Activated T-cell treated with anti-CD3 and anti-CD28 coated beads, Interleukin-2, amount 50 U/mL, for 24 hours (primary cell): ENCODE measurements around the gene TAS1R2.

Source experiments
- DNase-seq: peaks from one replicate; pipeline ENCODE4 v3.0.0-alpha.2; 2020
- H3K27ac Mint-ChIP-seq: 2 replicates; pipeline ENCODE4 v1.8.0; 2020; ENCODE audit warnings: mild to moderate bottlenecking, mixed read lengths
- H3K27me3 Mint-ChIP-seq: 2 replicates; pipeline ENCODE4 v1.8.0; 2020; ENCODE audit warnings: mixed read lengths
- H3K36me3 Mint-ChIP-seq: 2 replicates; pipeline ENCODE4 v1.8.0; 2020; ENCODE audit warnings: low read depth, mixed read lengths
- H3K4me1 Mint-ChIP-seq: 2 replicates; pipeline ENCODE4 v1.8.0; 2020; ENCODE audit warnings: low read depth, mixed read lengths
- H3K4me3 Mint-ChIP-seq: 2 replicates; pipeline ENCODE4 v1.8.0; 2020; ENCODE audit warnings: mild to moderate bottlenecking, moderate library complexity, mixed read lengths
- H3K9me3 Mint-ChIP-seq: 2 replicates; pipeline ENCODE4 v1.8.0; 2020; ENCODE audit warnings: mixed read lengths

TAS1R2 gene

GRCh38 chr1:18812453-18812939 is 47.0 kb downstream of the TAS1R2 start:
- Mint-ChIP-seq H3K4me1 (no peaks in the 10 kb centered on the region), H3K9me3 (no peaks in the 10 kb centered on the region), H3K4me3 (no peak overlapping the region), H3K27me3 (peaks cover 18% of the 10 kb centered on the region), H3K27ac (no peak overlapping the region), H3K36me3 (no peaks in the 10 kb centered on the region)
- no peak for DNase-seq

GRCh38 chr1:18811733-18812452 is 47.6 kb downstream of the TAS1R2 start:
- Mint-ChIP-seq H3K4me1 (no peaks in the 10 kb centered on the region), H3K27me3 (peaks cover 13% of the 10 kb centered on the region), H3K27ac (no peak overlapping the region), H3K4me3 (no peak overlapping the region), H3K9me3 (no peaks in the 10 kb centered on the region), H3K36me3 (no peaks in the 10 kb centered on the region)
- DNase-seq = no peak

- H3K4me3 Mint-ChIP-seq = no peak overlapping the region
Observed at GRCh38 chr1:18809953-18810899, 49.2 kb downstream of the TAS1R2 start.

GRCh38 chr1:18808550-18808949 is 50.9 kb downstream of the TAS1R2 start:
- no peaks in the 10 kb centered on the region for H3K4me1 Mint-ChIP-seq
- H3K27me3 Mint-ChIP-seq = peaks cover 22% of the 10 kb centered on the region
- H3K36me3 Mint-ChIP-seq = no peaks in the 10 kb centered on the region
- no peak overlapping the region for H3K27ac Mint-ChIP-seq
- H3K9me3 Mint-ChIP-seq = no peaks in the 10 kb centered on the region
- H3K4me3 Mint-ChIP-seq = no peak overlapping the region
- no peak for DNase-seq

More at GRCh38 chr1:18809953-18810899, 49.2 kb downstream of the TAS1R2 start:
- no peak for DNase-seq
- no peaks in the 10 kb centered on the region for H3K9me3 Mint-ChIP-seq
- H3K36me3 Mint-ChIP-seq = no peaks in the 10 kb centered on the region
- no peaks in the 10 kb centered on the region for H3K4me1 Mint-ChIP-seq
- peaks cover 16% of the 10 kb centered on the region for H3K27me3 Mint-ChIP-seq
- no peak overlapping the region for H3K27ac Mint-ChIP-seq

GRCh38 chr1:18807334-18808063 is 52.0 kb downstream of the TAS1R2 start:
- Mint-ChIP-seq H3K4me3 (no peak overlapping the region), H3K36me3 (no peaks in the 10 kb centered on the region), H3K27ac (no peak overlapping the region), H3K27me3 (peaks cover 22% of the 10 kb centered on the region), H3K9me3 (no peaks in the 10 kb centered on the region), H3K4me1 (no peaks in the 10 kb centered on the region)
- DNase-seq = no peak

GRCh38 chr1:18805925-18806849 is 53.3 kb downstream of the TAS1R2 start:
- Mint-ChIP-seq H3K4me1 (no peaks in the 10 kb centered on the region), H3K27ac (no peak overlapping the region), H3K4me3 (no peak overlapping the region), H3K9me3 (no peaks in the 10 kb centered on the region), H3K36me3 (no peaks in the 10 kb centered on the region), H3K27me3 (peaks cover 22% of the 10 kb centered on the region)
- DNase-seq = no peak

GRCh38 chr1:18805150-18805879 is 54.1 kb downstream of the TAS1R2 start:
- no peaks in the 10 kb centered on the region for H3K9me3 Mint-ChIP-seq
- no peaks in the 10 kb centered on the region for H3K4me1 Mint-ChIP-seq
- no peak overlapping the region for H3K27ac Mint-ChIP-seq
- H3K27me3 Mint-ChIP-seq = peaks cover 22% of the 10 kb centered on the region
- H3K36me3 Mint-ChIP-seq = no peaks in the 10 kb centered on the region
- no peak for DNase-seq
- no peak overlapping the region for H3K4me3 Mint-ChIP-seq

- DNase-seq = no peak
- Mint-ChIP-seq H3K4me3 (no peak overlapping the region), H3K9me3 (no peaks in the 10 kb centered on the region), H3K36me3 (no peaks in the 10 kb centered on the region), H3K27me3 (peaks cover 20% of the 10 kb centered on the region), H3K27ac (no peak overlapping the region), H3K4me1 (no peaks in the 10 kb centered on the region)
Observed at GRCh38 chr1:18803851-18804250, 55.6 kb downstream of the TAS1R2 start.

GRCh38 chr1:18803151-18803791 is 56.2 kb downstream of the TAS1R2 start:
- Mint-ChIP-seq H3K36me3 (no peaks in the 10 kb centered on the region), H3K4me1 (no peaks in the 10 kb centered on the region), H3K4me3 (no peak overlapping the region), H3K9me3 (no peaks in the 10 kb centered on the region), H3K27ac (no peak overlapping the region), H3K27me3 (peaks cover 20% of the 10 kb centered on the region)
- no peak for DNase-seq

GRCh38 chr1:18802231-18802630 is 57.2 kb downstream of the TAS1R2 start:
- no peaks in the 10 kb centered on the region for H3K36me3 Mint-ChIP-seq
- H3K27ac Mint-ChIP-seq = no peak overlapping the region
- H3K9me3 Mint-ChIP-seq = no peaks in the 10 kb centered on the region
- DNase-seq = no peak
- H3K4me3 Mint-ChIP-seq = no peak overlapping the region
- no peaks in the 10 kb centered on the region for H3K4me1 Mint-ChIP-seq
- peaks cover 11% of the 10 kb centered on the region for H3K27me3 Mint-ChIP-seq

GRCh38 chr1:18800258-18800657 is 59.2 kb downstream of the TAS1R2 start:
- H3K4me1 Mint-ChIP-seq = no peaks in the 10 kb centered on the region
- peaks cover 17% of the 10 kb centered on the region for H3K27me3 Mint-ChIP-seq
- no peak overlapping the region for H3K27ac Mint-ChIP-seq
- no peaks in the 10 kb centered on the region for H3K36me3 Mint-ChIP-seq
- no peak for DNase-seq
- no peaks in the 10 kb centered on the region for H3K9me3 Mint-ChIP-seq
- H3K4me3 Mint-ChIP-seq = no peak overlapping the region

GRCh38 chr1:18799454-18799853 is 60.0 kb downstream of the TAS1R2 start:
- H3K27ac Mint-ChIP-seq = no peak overlapping the region
- no peaks in the 10 kb centered on the region for H3K9me3 Mint-ChIP-seq
- no peak for DNase-seq
- H3K4me3 Mint-ChIP-seq = no peak overlapping the region
- H3K4me1 Mint-ChIP-seq = no peaks in the 10 kb centered on the region
- peaks cover 16% of the 10 kb centered on the region for H3K27me3 Mint-ChIP-seq
- no peaks in the 10 kb centered on the region for H3K36me3 Mint-ChIP-seq

GRCh38 chr1:18798946-18799345 is 60.5 kb downstream of the TAS1R2 start:
- H3K36me3 Mint-ChIP-seq = no peaks in the 10 kb centered on the region
- H3K4me1 Mint-ChIP-seq = no peaks in the 10 kb centered on the region
- H3K27ac Mint-ChIP-seq = no peak overlapping the region
- no peak overlapping the region for H3K4me3 Mint-ChIP-seq
- H3K27me3 Mint-ChIP-seq = peaks cover 20% of the 10 kb centered on the region
- no peaks in the 10 kb centered on the region for H3K9me3 Mint-ChIP-seq
- no peak for DNase-seq
